Tibial artery (tissue), 4 donors: ENCODE data around the gene FNDC7.
"Not testable (repeated sequence)": the region's sequence is repeated elsewhere in the genome, so short reads cannot be mapped to it uniquely, and the experiment has no call there.

Experiments used
- DNase-seq, 2 donors: peaks; one replicate each; pipeline ENCODE4 v3.0.0-alpha.2; 2019
- H3K27ac ChIP-seq, 2 donors: fragments of 200-600 bp; sonication (generic) in 1 of 2; 1 replicate in 1 of 2; 2 replicates in 1 of 2; pipeline ENCODE4 v1.5.1; 2018 to 2019; ENCODE audit warnings: mild to moderate bottlenecking in 1 of 2
- H3K27me3 ChIP-seq, 2 donors: fragments of 200-600 bp; sonication (generic) in 1 of 2; one replicate each; pipeline versions ENCODE4 v1.5.1 to v1.6.0; 2016 to 2019
- H3K36me3 ChIP-seq, 3 donors: fragments of 200-600 bp; sonication (generic) in 2 of 3; one replicate each; pipeline ENCODE4 v1.5.1; 2016 to 2019; ENCODE audit warnings: mild to moderate bottlenecking in 2 of 3
- H3K4me1 ChIP-seq, 4 donors: fragments of 200-600 bp; sonication (generic) in 2 of 4; 1 replicate in 3 of 4; 2 replicates in 1 of 4; pipeline ENCODE4 v1.5.1; 2016 to 2019
- H3K4me3 ChIP-seq, 2 donors: fragments of 200-600 bp; sonication (generic) in 1 of 2; 1 replicate in 1 of 2; 2 replicates in 1 of 2; pipeline ENCODE4 v1.5.1; 2018 to 2019; ENCODE audit warnings: mild to moderate bottlenecking in 2 of 2
- H3K9me3 ChIP-seq, 3 donors: fragments of 200-600 bp; sonication (generic) in 1 of 3; one replicate each; pipeline ENCODE4 v1.5.1; 2016 to 2019
- CTCF ChIP-seq, 2 experiments: fragments of 200-600 bp in 1 of 2; fragments of 450-650 bp in 1 of 2; IDR thresholded peaks; one replicate each; pipeline ENCODE4 v1.5.1; 2017 to 2019; ENCODE audit warnings: antibody characterized with exemption in 2 of 2, mild to moderate bottlenecking in 1 of 2, moderate library complexity in 1 of 2
- intact Hi-C: fragments of 100-400 bp; cut with DNase I; formaldehyde crosslinking; loops from one replicate; pipeline ENCODE4 v1.15.0; 2023; ENCODE audit warnings: low total_unique reads

The FNDC7 gene

GRCh38 chr1:108712606-108713150 is at the start of gene FNDC7:
Gene FNDC7, plus strand, starts transcription at chr1:108712908. Its CDS starts 26 bp downstream, at chr1:108712934.
- Histone ChIP-seq H3K27me3 (no peaks in the 10 kb centered on the region), H3K36me3 (no peaks in the 10 kb centered on the region), H3K4me3 (no peak within 1 kb of the TSS), H3K4me1 (peaks cover 0 to 14% (median 3%) of the 10 kb centered on the region in 4 donors), H3K9me3 (no peaks in the 10 kb centered on the region), H3K27ac (no peak within 1 kb of the TSS)
- DNase-seq = no peak
- TF ChIP-seq CTCF (IDR thresholded peaks at IDR 0.05) = no peak
- intact Hi-C loops = no loop called here

- Histone ChIP-seq H3K9me3 (no peaks in the 10 kb centered on the region), H3K4me1 (peaks cover 0 to 7% (median 6%) of the 10 kb centered on the region in 4 donors), H3K27me3 (no peaks in the 10 kb centered on the region), H3K27ac (no peak overlapping the region), H3K4me3 (no peak overlapping the region), H3K36me3 (no peaks in the 10 kb centered on the region)
- TF ChIP-seq CTCF (IDR thresholded peaks at IDR 0.05) = no peak
- intact Hi-C loops = no loop called here
- DNase-seq = no peak
Measured at GRCh38 chr1:108663074-108663473, 49.6 kb upstream of the FNDC7 start.

- TF ChIP-seq CTCF (IDR thresholded peaks at IDR 0.05) = no peak
- H3K4me3 ChIP-seq = no peak overlapping the region
- intact Hi-C loops = no loop called here
- H3K27me3 ChIP-seq = no peaks in the 10 kb centered on the region
- no peak overlapping the region for H3K27ac ChIP-seq
- DNase-seq = no peak
- H3K9me3 ChIP-seq = no peaks in the 10 kb centered on the region
- peaks cover 0 to 7% (median 6%) of the 10 kb centered on the region in 4 donors for H3K4me1 ChIP-seq
- H3K36me3 ChIP-seq = no peaks in the 10 kb centered on the region
Measured at GRCh38 chr1:108664481-108664880, 48.2 kb upstream of the FNDC7 start.

- TF ChIP-seq CTCF (IDR thresholded peaks at IDR 0.05) = no peak
- no peak overlapping the region for H3K27ac ChIP-seq
- no peak for DNase-seq
- peaks cover 0 to 2% of the 10 kb centered on the region in 2 donors for H3K27me3 ChIP-seq
- no peak overlapping the region for H3K4me3 ChIP-seq
- H3K36me3 ChIP-seq = no peaks in the 10 kb centered on the region
- intact Hi-C loops = no loop called here
- H3K9me3 ChIP-seq = no peaks in the 10 kb centered on the region
- H3K4me1 ChIP-seq = peaks cover 0 to 7% (median 6%) of the 10 kb centered on the region in 4 donors
Measured at GRCh38 chr1:108665067-108665466, 47.6 kb upstream of the FNDC7 start.

DNA sequence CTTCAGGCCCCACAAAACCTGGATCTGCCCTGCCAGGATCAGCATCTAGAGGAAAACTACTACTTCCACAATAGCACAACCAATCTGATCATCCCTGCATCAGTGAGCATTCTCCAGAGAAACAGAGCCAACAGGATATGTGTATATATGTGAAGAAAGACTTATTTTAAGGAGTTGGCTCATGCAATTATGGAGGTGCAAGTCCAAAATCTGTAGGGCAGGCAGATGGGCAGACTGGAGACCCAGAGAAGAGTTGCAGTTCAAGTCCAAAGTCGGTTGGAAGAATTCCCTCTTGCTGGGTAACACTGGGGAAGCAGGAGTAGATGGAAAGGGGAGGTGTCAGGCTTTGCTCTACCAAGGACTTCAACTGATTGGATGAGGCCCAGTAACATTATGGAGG is 46.9 kb upstream of the FNDC7 start:
- no peaks in the 10 kb centered on the region for H3K9me3 ChIP-seq
- H3K4me1 ChIP-seq = peaks cover 0 to 7% (median 6%) of the 10 kb centered on the region in 4 donors
- no peak overlapping the region for H3K27ac ChIP-seq
- no peak for TF ChIP-seq CTCF (IDR thresholded peaks at IDR 0.05)
- no peak overlapping the region for H3K4me3 ChIP-seq
- H3K36me3 ChIP-seq = no peaks in the 10 kb centered on the region
- peaks cover 0 to 9% of the 10 kb centered on the region in 2 donors for H3K27me3 ChIP-seq
- DNase-seq = no peak
- intact Hi-C loops = no loop called here

GRCh38 chr1:108667422-108667821 is 45.3 kb upstream of the FNDC7 start:
- H3K4me3 ChIP-seq, DNase-seq, H3K36me3 ChIP-seq, H3K9me3 ChIP-seq, H3K4me1 ChIP-seq, intact Hi-C loops, H3K27ac ChIP-seq: not testable (repeated sequence)
- peaks cover 0 to 18% of the 10 kb centered on the region in 2 donors for H3K27me3 ChIP-seq
